GM12873 (cell line): ENCODE data around the gene MXD4.

Source experiments
- TF ChIP-seq, protein P1 (sequence below): IDR thresholded peaks from 2 replicates; pipeline ENCODE4 v1.5.1; 2012; ENCODE audit warnings: low read depth, mild to moderate bottlenecking, moderate library complexity, low read length, control low read depth; ENCODE audit not compliant: insufficient read depth; ENCODE audit errors: missing control alignments

The MXD4 gene

DNA sequence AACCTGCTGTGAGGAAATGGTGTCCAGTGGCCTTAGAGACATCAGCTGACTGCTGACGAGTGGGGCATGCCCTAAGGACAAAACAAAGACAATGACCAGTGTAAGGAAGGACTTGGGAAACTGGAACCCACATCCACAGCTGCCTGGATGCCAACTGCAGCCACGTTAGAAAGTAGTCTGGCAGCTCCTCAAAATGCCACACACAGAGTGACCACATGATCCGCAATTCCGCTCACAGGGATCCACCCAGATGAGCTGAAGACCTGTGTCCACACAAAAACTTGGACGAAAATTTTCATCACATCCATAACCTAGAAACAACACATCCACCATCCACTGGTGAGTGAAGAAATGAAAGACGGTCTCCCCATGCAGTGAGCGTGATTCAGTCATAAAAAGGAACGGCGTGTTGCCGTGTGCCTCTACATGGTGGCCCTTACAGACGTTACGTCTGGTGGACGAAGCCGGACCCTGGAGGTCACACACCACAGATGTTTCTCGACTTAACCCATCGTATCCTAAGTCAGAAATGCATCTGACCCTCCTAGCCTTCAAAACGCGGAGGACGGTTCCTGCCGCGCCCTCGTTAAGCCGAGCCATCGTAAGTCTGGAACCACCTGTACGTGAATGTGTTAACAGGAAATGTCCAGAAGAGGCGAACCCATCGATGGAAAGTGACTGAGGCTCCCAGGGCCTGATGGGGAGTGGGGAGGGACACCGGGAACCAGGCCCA is 40.6 kb upstream of the MXD4 start:
- TF ChIP-seq, protein P1, sequence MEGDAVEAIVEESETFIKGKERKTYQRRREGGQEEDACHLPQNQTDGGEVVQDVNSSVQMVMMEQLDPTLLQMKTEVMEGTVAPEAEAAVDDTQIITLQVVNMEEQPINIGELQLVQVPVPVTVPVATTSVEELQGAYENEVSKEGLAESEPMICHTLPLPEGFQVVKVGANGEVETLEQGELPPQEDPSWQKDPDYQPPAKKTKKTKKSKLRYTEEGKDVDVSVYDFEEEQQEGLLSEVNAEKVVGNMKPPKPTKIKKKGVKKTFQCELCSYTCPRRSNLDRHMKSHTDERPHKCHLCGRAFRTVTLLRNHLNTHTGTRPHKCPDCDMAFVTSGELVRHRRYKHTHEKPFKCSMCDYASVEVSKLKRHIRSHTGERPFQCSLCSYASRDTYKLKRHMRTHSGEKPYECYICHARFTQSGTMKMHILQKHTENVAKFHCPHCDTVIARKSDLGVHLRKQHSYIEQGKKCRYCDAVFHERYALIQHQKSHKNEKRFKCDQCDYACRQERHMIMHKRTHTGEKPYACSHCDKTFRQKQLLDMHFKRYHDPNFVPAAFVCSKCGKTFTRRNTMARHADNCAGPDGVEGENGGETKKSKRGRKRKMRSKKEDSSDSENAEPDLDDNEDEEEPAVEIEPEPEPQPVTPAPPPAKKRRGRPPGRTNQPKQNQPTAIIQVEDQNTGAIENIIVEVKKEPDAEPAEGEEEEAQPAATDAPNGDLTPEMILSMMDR: no peak

DNA sequence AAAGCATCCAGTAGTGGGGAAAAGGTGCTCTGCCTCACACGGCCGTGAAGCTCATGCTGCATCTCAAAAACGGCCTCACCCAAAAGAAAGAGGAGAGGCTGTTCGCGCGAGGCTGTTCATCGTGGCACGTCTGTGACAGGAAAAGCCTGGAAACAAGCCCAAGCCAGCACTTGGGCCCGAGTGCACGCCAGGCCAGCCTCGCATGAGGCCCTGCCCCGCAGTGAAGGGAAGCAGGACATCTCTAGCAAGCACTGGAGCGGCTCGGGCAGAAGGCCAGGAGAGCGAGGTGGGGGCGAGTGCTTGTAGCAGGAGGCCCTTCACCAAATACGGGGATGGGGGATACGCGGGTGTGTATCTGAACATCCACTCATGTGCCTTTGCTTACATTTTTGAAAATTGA is 39.9 kb upstream of the MXD4 start:
- TF ChIP-seq, protein P1: no peak

DNA sequence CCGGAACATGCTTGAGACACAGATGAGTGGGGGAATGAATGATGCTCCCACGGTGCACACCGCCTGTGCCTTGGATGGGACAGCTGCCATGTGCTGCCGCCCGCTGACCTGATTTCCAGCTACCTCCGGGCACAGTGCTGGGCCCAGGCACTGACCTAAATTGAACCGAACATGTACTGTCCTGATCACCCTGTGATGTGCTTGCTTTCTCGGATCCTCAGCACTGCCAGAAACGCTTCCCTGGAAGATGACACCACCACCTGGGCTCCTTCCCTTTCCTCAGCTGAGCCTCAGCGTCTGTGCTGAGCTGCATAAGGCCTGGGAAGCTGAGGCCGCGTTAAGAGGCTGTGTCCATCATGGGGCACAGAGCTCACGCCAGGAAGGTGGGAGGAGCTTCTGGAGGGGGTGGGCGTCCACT is 39.3 kb upstream of the MXD4 start:
- TF ChIP-seq, protein P1: no peak

DNA sequence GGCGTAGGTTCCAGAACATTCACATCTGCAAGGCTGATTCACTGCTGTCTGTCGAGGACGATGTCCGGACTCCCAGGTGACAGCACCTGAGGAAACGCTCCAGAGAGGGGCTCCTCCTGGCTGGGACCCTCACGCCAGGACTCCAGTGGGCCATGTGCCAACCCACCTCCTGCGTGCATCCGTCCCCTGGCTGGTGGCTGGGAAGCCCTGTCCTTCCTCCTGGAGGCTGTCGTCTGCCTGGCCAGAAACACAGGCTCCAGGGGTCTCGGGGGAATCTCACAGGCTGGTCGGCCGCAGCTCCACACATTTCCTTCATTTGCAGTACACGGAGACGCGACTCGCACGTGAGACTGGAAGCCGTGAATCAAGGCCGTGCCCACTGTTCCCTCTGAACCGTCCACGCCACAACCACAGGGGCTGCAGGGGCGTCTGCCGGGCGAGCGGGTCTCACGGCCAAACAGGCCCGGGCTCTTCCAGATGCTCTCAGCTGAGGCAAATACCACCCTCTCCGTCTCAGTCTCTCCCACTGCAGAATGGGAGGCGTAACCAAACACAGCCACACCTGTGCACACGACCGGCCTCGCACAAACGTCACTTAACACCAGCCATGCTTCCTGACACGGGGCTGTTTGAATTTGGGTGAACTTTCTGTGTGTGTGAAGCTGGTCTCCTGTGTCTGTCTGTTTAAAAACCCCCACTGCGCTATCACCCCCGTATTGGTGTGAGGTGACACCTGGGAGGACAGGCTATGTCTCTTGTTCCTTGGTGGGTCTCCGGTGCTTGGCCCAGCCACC is 38.7 kb upstream of the MXD4 start:
- TF ChIP-seq, protein P1: no peak

DNA sequence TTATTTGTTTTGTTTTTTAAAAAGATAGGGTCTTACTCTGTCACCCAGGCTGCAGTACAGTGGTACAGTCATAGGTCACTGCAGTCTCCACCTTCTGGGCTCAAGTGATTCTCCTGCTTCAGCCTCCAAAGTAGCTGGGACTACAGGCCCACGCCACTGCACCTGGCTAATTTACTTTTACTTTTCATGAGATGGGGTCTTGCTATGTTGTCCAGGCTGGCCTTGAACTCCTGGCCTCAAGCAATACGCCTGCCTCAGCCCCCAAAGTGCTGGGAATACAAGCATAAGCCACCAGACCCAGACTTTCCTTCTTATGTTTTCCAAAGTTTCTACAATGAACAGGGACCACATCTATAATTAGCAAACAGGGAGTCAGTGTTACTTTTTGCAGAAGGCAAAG is 37.9 kb upstream of the MXD4 start:
- TF ChIP-seq, protein P1: no peak

DNA sequence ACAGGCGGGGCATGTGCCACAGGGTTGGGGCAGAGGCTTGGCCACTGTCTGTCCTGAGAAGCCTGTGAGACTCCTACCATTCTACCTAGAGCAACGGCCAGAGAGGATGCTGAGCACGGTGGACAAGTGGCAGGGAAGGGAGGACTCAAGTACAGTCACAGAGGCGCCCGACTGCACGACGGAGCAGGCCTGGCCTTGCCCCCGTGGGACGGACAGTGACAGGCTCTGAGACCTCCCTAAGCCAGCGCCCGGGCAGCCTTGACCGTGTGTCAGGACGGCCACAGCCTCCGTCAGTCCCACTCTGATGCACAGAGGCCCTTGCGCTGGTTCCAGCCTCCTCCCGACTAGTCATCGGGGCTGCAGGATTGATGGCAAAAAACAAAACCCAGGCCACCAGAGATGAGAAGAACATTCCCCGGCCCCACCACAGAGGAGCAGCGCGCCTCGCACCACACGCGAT is 36.7 kb upstream of the MXD4 start:
- TF ChIP-seq, protein P1: no peak

DNA sequence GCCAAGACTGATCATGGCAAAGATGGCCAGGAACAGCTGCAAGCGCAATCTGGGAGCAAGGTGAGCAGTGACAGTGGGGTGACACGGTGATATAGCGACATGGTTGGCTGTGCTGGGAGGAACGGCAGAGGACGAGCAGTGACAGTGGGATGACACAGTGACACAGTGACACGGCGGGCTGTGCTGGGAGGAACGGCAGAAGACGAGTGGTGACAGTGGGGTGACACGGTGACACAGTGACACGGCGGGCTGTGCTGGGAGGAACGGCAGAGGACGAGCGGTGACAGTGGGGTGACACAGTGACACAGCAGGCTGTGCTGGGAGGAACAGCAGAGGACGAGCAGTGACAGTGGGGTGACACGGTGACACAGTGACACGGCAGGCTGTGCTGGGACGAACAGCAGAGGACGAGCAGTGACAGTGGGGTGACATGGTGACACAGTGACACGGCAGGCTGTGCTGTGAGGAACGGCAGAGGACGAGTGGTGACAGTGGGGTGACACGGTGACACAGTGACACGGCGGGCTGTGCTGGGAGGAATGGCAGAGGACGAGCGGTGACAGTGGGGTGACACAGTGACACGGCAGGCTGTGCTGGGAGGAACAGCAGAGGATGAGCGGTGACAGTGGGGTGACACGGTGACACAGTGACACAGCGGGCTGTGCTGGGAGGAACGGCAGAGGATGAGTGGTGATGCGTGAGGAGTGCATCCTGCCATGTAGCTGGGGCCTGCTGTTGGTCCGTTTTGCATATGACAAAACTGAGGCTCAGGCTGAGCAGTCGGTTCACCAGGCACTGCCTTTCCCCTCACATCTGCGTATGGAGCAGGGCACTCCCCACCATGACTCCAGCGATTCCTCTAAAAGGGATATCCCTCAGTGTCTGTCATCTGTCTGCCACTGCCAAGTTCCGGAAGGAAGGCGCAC is 36.0 kb upstream of the MXD4 start:
- TF ChIP-seq, protein P1: no peak
